CD4-positive, alpha-beta T cell treated with Interleukin-17A for 4 hours (primary cell): ENCODE measurements around the gene SPATA24.
"Not testable (repeated sequence)": the region's sequence is repeated elsewhere in the genome, so short reads cannot be mapped to it uniquely, and the experiment has no call there.

Source experiments
- DNase-seq: peaks from one replicate; pipeline ENCODE4 v3.0.0-alpha.2; 2020; ENCODE audit warnings: mixed read lengths

The SPATA24 gene

DNA sequence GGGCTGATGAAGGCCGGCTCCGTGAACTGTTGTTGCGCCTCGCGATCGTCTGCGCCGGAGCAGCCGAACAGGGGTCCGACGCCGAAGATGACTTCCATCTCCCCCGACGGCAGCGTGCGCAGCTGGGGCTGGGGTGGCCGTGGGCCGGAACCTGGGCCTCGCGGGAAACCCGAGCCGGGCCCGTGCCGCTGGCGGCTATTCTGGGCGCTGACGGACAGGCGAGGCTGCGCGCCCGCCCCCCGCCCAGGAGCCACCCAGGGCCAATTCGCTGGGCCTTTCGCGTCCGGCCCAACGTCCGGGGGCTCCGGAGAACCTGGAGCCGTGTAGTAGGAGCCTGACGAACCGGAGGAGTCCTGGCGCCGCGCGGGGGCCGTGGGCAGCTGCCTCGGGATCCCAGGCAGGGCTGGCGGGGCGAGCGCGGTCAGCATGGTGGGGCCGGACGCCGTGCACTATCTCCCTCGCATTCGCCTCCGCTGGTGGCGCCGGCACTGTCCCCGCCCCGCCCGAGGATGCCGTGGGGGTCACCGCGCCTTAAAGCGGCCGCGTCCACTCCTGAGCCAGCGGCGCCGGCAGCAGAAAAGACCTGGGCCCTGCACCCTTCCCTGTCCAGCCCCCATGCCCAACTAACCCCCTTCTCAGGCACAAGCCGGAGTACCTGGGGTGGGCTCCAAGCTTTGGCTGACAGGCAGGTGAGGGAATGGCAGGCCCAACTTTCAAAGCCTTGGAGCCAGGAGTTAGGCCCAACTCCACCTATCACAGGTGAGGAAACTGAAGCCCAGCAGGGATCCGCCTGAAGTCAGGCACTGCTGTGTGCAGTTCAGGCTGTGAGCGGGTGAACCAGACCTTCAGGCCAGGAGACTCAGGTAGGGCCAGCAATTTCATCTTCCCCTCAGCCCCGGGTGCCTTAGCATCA lies 9.0 kb downstream of the SPATA24 start, which contains the start of gene PROB1:
TSS of gene PROB1 (minus strand) at position 451 of the 913 bp plus-strand sequence. CDS start at position 428, 23 bp downstream.
- DNase-seq = no peak

DNA sequence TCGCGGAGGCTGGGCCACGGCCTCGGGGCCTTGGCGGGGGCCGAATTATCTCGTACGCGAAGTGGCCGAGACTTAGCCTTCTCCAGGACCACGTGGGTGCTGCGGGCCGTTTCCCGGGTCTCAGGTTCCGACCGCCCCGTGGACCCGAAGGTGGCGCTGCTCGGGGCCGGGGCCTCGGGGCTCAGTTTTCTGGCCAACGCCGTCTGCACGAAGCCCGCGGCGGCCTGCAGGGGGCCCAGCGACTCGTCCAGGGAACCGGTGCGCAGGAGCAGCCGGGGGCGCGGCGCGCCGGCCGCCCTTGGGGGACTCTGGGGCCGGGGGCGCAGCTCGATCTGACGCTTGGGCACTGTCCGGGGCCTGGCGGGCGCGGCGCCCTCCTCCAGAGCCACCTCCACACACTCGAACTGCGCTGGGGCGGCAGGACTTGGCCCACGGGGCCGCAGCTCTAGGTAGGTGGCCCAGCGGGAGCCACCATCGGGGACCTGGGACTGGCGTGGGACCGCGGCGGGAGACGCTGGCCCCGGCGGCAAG lies 9.7 kb downstream of the SPATA24 start:
- DNase-seq = peak; percentile 71

DNA sequence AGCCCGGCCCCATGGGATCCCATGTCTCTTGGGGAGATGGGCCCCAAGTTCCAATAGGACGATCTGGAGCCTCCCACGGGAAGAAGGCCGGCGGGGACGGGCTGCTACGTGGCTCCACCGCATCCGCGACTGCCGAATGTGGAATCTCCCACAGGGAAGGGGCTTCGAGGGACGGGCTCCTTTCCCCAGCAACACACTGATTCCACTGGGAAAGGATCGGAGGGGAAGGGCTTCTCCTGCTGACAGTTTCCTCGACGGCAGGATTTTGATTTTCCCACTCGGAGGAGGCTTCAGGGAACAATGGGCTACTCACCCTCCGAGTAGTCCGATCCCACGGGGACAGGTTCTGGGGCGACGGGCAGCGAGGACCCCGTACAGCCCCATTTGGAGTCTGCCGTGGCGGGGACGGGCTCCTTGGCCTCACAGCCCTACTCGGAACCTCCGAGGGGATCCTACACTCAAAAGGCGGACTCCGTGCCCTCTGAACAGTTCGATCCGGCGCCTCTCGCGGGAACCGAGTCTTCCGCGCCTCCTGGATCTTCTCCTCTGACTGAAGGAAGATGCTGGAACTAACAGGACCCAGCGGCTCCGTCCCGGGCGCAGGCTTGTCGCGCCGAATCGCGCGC lies 10.3 kb downstream of the SPATA24 start:
- DNase-seq = peak; percentile 14

DNA sequence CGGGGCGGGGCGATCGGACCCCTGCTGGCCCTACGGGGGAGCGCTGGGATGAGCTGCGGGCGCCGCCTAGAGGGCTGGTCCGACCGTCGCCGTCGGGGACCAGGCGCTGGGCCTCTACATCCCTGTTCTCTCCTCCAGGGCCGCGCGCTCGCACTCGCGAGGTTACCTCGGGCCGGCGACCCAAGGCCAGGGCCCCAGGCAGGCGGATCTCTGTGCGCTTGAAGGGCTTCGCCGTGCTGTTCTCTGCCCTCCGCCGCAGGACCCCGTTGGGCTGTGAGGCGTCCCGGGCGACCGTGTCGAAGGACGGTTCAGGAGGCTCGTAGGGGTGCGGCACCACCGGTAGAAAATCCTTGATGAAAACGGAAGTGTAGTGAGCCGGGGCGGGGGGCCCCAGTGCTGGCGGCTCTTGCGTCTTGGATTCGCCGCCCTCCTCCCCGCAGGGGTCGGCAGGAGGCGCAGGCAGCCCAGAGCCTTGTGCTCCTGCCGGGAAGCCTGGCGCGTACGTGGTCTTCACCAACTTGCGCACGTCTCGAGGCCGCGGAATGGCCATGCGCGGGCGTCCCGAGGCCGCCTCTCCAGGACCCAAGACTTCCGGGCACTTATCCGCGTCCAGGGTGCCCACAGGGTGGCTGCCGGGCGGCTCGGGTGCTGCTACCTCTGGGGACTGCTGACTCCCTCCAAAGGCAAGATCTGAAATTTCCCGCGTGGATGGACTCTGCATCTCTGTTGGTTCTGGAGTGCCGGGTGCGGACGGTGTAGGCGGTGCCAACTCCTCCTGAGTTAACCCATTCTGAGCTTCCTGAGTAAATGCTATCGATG lies 11.0 kb downstream of the SPATA24 start:
- peak; percentile 78 for DNase-seq

DNA sequence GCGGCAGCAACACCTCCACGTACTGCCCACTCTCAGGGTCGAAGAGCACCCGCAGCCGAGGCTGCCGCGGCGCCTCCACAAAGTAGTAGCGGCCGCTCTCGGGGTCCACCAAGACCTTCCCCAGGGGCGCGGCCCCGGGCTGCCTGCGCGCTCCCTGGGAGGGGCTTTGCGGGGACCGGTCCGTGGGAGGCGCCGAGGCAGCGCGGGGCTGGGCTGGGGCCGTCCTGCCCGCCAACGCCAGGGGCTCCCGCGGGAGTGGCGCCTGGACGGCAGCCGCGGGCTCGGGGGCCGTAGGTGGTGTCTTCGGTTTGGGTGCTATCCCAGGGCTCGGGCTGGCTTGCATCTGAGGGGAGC lies 11.6 kb downstream of the SPATA24 start:
- DNase-seq = no peak

DNA sequence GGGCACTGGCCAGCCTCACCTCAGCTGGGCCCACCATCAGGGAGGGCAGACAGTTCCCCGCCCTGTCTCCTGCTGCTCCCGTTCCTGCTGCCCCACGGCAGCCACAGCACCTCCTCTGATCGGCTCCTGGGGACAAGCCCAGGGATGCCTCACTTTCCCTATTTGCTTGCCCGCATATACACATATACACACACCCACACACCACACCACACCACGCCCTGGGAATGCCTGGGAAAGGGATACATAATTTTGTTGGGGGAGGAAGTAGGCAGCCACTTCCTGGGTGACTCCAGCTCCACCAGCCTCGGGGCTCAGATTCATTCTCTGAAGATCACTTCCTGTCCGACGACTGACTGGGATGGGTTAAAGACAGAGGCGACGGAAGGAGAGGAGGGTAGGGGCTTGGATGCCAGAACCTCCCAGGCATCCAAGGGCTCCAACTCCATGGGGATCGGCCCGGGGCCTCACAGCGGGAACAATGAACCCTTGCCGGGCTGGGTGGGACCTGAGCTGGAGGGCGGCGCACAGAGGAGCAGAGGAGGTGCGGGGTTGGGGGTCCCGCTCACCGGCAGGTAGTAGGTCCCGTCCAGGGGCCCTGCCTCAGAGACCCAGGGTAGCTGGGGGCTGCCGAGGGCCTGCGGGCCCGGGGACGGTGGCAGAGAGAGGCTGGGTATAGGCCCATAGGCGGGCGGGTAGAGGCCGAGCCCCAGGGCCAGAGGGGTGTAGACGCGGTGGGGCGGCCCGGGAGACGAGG lies 12.1 kb downstream of the SPATA24 start:
- no peak for DNase-seq

DNA sequence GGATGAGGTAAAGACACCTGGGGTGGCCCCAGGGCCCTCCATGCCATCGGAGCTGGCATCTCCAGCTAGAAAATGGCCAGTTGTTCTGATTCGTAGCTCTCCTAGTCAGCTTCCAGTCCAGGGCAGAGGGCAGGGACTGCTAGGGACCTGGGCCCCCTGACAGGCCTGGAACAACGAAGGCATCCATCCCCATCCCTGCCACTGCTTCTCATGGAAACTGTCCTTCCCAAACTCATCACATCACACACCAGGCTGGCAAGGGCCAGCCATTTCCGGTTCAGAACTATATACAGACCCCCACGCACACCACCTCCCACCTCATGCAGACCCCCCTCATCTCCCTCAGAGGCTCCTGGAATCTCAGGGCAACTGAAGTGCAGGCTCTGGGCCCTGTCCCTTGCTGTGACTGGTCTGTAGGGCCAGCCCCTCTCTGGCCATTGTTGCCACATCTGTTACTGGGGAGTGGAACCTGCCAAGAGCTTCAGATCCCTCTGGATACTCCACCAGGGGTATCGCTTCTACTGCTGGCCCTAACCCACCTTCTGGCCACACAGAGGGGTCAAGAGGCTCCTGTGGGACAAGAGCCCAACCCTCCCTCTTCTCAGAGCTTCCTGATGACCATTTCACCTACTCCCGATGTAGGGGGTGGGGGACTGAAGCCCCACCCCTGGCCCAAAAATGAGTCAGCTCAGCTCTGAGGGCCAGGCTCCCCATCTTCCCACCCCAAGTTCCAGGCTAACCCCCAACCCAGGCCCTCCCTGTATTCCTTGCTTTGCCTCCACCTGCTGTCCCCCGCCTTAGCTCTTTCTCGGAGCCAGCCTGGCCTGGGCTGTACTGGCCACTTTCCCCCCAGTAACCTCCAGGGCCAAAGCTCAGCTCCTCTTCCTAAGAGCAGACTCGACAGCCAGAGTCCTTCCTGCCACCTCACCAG lies 13.0 kb downstream of the SPATA24 start:
- DNase-seq = no peak

DNA sequence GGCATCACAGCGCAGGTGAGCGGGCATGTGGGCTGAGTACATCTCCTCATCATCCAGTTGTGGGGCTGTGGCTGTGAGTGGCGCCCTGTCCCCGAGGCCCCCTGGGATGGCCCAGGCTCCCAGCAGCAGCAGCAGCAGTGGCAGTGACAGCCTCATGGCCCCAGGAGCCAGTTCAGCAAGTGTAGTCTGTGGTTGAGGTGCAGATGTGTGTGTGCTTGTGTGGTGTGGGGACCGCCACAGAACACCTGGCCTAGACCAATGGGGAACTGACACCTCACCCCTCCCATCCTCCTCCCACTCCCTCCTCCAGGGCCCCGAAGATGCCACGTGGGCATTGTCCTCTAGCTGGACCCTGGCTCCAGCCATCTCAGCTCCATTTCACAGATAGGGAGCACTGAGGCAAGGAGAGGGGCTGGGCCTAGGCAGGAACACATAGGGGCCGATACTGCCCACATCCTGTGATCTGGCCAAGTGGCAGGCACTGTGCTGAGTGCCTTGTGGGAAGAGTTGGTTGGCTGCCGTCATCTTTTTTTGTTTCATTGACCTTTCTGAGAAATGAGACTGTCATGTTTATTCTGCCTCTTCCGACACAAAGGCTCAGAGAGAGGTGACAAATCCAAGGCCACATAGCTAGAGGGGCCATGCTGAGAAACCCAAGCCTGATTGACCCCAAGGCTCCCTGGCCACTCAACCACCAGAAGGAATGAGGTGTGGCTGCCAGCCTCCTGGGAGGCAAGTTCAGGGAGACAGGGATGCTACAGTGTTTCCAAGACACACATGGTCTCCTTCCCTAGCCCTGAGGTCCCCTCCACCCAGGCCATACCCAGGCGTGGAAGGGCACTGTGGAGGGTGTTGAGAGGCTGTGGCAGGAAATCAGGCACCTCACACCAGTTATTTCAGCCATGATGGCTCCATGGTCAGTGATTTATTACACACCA lies 13.9 kb downstream of the SPATA24 start, which contains the start of gene MZB1:
TSS of gene MZB1 (minus strand) at position 213 of the 938 bp plus-strand sequence. CDS start at position 156, 57 bp downstream.
- DNase-seq = peak; percentile 49

DNA sequence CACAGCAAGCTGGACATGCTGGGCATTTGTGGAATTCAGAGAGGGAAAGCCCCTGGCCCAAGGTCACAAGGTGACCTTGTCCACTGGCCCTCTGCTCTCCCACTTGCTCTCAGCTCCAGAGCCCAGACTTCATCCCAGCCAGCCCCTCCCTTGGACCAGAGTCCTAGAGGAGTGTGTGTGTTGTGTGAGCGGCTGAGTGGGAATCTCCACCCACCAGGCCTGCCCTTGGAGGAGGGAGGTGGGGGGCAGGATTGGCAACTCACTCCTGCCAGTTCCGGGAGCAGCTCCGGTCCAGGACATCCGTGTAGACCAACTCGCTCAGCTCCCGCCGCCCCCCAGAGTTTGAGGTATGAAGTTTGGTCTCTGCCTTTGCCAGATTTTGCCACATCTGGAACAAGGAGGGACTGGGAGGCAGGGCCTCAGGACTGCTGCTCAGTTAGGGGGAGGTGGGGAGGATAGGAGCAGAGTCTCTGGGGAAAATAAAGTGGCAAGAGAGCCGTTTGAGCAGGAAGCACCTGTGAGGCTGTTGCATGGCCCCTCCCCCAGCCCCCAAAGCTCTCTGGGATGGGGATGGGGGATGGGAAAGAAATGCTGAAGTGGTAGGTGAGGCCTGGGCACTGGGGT lies 15.6 kb downstream of the SPATA24 start:
- DNase-seq = no peak

DNA sequence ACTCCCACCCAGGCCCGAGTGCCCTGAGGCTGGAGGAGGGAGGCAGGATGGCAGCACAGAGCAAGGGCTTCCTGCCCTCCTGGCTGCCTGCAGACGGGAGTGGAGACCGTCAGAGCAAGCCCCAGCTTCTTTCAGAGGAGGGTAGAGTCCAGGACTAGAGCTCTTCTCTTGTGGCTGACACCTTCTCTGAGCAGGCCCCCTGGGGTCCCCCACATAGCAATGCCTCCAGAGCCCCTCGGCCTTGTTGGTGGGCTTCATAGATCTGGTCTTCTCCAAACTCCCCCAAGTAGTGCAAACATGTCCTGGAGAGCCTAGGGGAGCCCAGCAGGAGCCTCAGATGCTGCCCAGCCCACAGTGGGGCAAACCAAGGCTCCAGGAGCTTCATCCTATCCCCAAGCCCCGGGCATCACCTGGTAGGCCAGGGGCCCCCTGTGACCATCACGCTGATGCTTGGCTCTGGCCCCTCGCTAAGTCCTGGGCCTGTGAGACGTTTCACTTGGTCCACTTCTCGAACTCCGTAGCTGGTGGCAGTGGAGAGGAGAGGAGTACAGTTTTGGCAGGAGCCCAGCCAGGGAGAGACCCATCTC lies 16.2 kb downstream of the SPATA24 start:
- DNase-seq = no peak

DNA sequence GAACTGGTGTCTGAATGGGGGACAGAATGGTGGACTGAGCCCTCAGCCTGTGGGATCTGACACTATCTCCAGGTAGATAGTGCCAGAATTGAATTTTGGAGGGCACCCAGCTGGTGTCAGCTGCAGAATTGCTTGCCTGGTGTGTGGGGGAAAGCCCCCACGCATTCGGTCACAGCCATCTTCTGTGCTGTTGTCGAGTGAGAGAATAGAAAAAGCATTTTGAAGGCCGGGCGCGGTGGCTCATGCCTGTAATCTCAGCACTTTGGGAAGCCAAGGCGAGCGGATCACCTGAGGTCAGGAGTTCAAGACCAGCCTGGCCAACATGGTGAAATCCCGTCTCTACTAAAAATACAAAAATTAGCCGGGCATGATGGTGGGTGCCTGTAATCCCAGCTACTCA lies 16.9 kb downstream of the SPATA24 start:
- not testable (repeated sequence) for DNase-seq

DNA sequence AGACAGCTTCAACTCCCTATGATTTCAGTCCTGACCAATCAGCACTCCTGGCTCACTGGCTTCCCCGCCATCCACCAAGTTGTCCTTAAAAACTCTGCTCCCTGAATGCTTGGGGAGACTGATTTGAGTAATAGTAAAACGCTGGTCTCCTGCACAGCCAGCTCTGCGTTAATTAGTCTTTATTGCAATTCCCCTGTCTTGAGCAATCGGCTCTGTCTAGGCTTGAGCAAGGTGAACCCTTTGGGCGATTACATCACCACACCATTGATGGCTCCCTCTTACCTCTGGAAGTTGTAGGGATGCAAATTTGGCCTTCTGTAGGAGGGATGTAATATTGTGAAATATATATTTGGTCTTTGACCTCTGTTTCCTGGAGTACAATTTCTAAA lies 17.8 kb downstream of the SPATA24 start:
- no peak for DNase-seq

DNA sequence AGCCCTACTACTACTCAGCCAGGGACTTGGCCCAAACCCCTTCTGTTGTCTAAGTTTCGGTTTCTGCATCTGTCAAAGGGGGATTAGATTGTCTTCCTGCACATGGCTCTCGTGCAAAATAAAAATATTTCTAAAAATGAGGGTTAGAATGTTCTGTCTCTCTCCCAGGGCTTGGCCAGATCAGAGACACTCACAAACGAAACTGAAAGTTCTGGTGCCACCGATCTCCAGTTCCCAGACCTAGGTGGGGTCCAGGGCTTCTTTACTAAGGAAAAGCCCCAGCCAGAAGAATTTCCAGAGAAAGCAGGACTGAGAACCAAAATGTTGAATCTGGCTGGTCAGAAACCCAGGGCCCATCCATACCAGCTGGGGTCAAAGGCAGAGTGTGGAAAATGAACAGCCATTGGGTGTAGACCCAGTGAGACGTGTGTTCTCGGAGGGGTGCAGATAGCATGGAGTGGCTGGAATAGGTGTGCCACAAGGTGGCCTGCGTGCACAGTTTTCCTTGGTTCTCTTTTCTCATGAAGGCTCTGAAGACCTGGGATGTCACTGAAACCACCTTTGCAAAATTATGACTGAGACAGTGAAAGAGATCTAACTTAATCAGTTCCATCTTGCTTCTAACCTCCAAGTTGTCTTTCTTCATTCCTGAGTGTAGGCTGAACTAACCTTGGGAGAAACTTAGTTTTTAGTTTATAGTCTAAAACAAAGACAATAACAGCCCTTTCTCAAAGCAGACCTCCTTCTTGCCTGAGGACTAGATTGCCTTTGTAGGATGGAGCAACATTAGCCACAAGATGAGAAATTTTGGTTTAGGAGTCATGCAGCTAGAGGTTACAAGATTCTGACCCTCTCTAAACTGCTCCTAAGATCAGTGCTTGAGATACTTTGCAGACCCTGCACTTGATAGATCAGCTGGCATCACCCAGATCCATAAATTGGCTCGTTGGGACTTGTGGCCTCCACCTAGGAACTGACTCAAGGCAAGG lies 18.5 kb downstream of the SPATA24 start:
- DNase-seq = peak; percentile 48

DNA sequence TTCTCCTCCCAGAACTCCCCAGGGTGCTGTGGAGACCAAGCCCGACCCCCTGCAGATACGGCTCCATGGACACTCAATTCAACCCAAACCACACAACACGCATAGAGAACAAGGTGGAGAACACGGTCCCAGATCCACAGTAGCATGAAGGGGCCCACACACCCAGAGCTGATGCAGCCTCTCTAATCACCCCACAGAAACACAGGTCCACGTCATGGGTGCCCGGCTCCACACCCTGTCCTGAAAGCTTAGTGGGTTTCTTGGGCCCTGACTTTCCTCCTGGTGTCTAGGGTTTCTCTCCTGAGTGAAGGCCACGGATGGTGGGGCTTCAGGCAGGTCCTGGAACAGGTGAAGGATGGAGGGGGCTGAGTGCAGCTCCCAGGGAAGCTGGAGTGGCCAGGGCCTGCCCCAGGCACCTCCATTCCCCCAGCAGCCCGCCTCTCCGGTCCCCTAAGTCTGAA lies 19.3 kb downstream of the SPATA24 start:
- DNase-seq = no peak

DNA sequence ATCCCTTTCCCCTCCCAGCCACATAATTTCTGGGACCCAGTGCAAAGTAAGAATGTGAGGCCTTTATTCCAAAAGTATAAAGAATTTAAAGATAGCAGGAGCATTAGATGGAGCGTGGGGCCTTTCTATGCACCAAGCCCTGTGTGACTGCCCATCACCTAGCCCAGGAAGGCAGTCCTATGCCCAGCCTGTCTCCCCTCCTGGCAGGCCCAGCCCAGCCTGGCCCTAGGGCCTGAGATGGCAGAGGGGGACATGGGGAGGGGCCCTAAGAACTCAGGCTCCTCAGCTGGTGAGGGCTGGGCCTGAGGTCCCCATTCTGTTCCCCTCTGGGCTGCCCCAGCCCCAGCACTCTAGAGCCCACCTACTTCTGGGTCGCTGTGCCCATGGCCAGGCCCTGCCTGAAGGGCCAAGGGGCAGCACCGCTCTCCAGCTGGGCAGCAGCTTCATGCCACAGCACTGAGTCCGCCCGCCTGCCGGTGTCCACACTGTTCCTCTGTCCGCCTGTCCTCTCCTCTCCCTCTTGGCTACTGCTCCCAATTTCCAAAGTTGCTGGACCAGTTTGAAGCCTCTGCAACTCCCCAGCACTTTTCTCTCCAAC lies 19.8 kb downstream of the SPATA24 start:
- no peak for DNase-seq

DNA sequence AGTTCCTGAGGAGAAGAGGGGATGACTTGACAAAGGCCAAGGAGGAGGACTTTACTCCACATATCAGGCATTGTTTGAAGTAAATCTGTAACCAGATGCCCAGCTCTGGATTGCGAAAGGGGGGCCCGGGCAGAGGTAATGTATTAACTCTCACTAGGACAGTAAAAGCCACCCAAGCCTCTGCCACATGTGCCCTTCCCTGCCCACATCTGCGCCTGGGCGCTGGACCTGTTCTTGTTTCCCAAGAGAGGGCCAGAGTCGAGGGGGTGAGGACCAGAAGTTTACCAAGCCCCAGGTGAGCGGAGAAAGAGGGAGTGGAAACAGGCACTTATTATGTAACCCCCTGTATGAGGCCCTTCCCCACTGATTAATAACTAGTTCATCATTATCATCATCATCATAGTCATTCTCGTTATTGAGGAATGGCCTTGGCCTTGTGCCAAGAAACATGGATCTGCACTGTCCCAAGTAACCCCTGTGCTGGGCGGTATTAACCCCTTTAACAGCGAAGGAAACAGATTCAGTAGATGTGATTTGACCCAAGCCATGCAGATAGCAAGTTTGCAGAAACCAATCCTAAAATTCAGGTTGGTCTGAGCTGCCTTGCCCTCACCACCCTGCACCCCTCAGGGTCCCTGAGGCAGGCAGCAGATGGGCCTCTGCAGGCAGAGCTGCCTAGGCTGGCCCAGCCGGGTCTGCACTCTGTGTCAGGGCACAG lies 20.5 kb downstream of the SPATA24 start, which contains the start of gene SLC23A1:
TSS of gene SLC23A1 (minus strand) at position 23 of the 718 bp plus-strand sequence. CDS start 44 bp downstream, outside the sequence.
- no peak for DNase-seq
